Body of pancreas (tissue), 4 donors: ENCODE results near the gene ENTPD7. TPM values are rescaled to one million over a fixed set of nuclear protein-coding genes. Genes with fewer than 3 reads are reported as not detected.
"Not testable (repeated sequence)": the region's sequence is repeated elsewhere in the genome, so short reads cannot be mapped to it uniquely, and the experiment has no call there.

Source experiments
- ATAC-seq: fragments of 150-250 bp; one replicate; pipeline ENCODE4 v1.9.1; 2016
- DNase-seq, 4 donors: peaks; one replicate each; pipeline ENCODE4 v3.0.0-alpha.2; 2019
- H3K27ac ChIP-seq, 4 donors: fragments of 200-600 bp; sonication (generic); 1 replicate in 3 of 4; 2 replicates in 1 of 4; pipeline versions ENCODE4 v1.5.1 to v1.6.1; 2016 to 2019; ENCODE audit warnings: mild to moderate bottlenecking in 1 of 4, mixed read lengths in 1 of 4, moderate library complexity in 1 of 4
- H3K27me3 ChIP-seq, 2 donors: fragments of 200-600 bp; sonication (generic); one replicate each; pipeline ENCODE4 v1.6.0; 2016; ENCODE audit warnings: mild to moderate bottlenecking in 1 of 2
- H3K36me3 ChIP-seq, 2 donors: fragments of 200-600 bp; sonication (generic); replicated peaks in 1 of 2; 2 replicates each; pipeline ENCODE4 v1.5.1; 2016; ENCODE audit warnings: low read depth in 2 of 2; ENCODE audit not compliant: insufficient read depth in 1 of 2
- H3K4me1 ChIP-seq: fragments of 200-600 bp; sonication (generic); one replicate; pipeline ENCODE4 v1.6.0; 2016
- H3K4me3 ChIP-seq, 2 donors: fragments of 200-600 bp; sonication (generic); 1 replicate in 1 of 2; 2 replicates in 1 of 2; pipeline ENCODE4 v1.5.1; 2016 to 2019
- H3K9me3 ChIP-seq, 3 donors: fragments of 200-600 bp; sonication (generic); 1 replicate in 2 of 3; 2 replicates in 1 of 3; pipeline ENCODE4 v1.5.1; 2016
- POLR2A ChIP-seq, 3 donors: fragments of 450-650 bp; IDR thresholded peaks; one replicate each; pipeline ENCODE4 v1.6.1; 2016; ENCODE audit warnings: antibody characterized with exemption in 3 of 3, mild to moderate bottlenecking in 2 of 3
- WGBS, 2 donors: methylation state at CpG; one replicate each; pipeline ENCODE4 v1.1.5; 2017; 5-methylcytosine and 5-hydroxymethylcytosine counted together
- intact Hi-C: fragments of 100-400 bp; cut with DNase I; formaldehyde crosslinking; loops from one replicate; pipeline ENCODE4 v1.15.1; 2023
- total RNA-seq, 2 donors: library from RNA; depleted of rRNA; stranded (reverse); fragments of >200 nt; gene quantifications; one replicate each; pipeline ENCODE4 v1.1.0, GENCODE V29; 2016
- TF ChIP-seq, protein P1 (sequence below), 7 experiments: fragments of 450-650 bp in 4 of 7; fragments of 200-600 bp in 3 of 7; sonication (generic) in 3 of 7; IDR thresholded peaks; one replicate each; pipeline ENCODE4 v1.5.1; 2016 to 2019; ENCODE audit warnings: antibody characterized with exemption in 7 of 7

Gene ENTPD7
- total RNA-seq, 2 donors from 2014 or later = 9.3 to 17.1 TPM

DNA sequence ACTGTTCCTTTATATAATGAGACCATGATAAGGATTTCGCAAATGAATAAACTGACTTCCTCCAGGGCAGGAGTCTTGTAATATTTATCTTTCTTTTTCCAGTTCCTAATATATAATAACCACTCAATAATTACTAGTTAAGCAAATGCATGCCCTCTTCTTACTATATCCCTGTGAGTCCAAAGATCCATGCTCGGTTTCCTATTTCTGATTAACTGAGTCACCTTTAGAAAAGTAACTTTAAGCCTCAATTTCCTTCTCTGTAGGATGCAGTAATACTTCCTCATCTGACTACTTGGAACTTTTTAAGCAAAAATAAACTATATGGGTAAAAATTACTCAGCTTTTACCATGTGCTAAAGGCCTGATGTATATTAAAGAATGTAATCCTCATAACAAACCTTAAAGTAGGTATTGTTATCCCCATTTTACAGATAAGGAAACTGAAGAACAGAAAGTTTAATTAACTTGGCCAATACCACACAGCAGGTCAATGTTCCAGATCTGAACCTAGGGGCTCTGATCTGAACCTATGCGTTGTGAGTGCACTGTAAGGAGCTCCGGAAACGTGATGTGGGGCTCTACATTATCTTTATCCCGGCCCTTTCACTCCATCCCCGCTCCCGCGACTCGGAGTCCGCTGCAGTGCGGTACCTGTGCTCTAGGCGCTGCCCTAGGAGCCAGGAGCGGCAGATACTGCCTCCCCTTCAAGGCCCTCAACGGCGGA is 72.2 kb downstream of the ENTPD7 start:
- 3 to 4% methylated on average over 13 to 16 of the region's 16 CpGs for WGBS, 2 donors
- Histone ChIP-seq H3K4me1 (peaks cover 20% of the 10 kb centered on the region), H3K27ac (peak overlapping the region; percentile 65 to 96 (median 94)), H3K36me3 (peaks cover 0 to 3% of the 10 kb centered on the region in 2 donors), H3K27me3 (no peaks in the 10 kb centered on the region), H3K4me3 (peak overlapping the region; percentile 60 to 68), H3K9me3 (no peaks in the 10 kb centered on the region)
- no peak for TF ChIP-seq POLR2A (IDR thresholded peaks at IDR 0.05)
- TF ChIP-seq, protein P1, sequence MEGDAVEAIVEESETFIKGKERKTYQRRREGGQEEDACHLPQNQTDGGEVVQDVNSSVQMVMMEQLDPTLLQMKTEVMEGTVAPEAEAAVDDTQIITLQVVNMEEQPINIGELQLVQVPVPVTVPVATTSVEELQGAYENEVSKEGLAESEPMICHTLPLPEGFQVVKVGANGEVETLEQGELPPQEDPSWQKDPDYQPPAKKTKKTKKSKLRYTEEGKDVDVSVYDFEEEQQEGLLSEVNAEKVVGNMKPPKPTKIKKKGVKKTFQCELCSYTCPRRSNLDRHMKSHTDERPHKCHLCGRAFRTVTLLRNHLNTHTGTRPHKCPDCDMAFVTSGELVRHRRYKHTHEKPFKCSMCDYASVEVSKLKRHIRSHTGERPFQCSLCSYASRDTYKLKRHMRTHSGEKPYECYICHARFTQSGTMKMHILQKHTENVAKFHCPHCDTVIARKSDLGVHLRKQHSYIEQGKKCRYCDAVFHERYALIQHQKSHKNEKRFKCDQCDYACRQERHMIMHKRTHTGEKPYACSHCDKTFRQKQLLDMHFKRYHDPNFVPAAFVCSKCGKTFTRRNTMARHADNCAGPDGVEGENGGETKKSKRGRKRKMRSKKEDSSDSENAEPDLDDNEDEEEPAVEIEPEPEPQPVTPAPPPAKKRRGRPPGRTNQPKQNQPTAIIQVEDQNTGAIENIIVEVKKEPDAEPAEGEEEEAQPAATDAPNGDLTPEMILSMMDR (IDR thresholded peaks at IDR 0.05) = peak in 1 of 7 experiments; percentile 24
- intact Hi-C loops = no loop called here
- ATAC-seq (peak; percentile 24), DNase-seq (no peak)

DNA sequence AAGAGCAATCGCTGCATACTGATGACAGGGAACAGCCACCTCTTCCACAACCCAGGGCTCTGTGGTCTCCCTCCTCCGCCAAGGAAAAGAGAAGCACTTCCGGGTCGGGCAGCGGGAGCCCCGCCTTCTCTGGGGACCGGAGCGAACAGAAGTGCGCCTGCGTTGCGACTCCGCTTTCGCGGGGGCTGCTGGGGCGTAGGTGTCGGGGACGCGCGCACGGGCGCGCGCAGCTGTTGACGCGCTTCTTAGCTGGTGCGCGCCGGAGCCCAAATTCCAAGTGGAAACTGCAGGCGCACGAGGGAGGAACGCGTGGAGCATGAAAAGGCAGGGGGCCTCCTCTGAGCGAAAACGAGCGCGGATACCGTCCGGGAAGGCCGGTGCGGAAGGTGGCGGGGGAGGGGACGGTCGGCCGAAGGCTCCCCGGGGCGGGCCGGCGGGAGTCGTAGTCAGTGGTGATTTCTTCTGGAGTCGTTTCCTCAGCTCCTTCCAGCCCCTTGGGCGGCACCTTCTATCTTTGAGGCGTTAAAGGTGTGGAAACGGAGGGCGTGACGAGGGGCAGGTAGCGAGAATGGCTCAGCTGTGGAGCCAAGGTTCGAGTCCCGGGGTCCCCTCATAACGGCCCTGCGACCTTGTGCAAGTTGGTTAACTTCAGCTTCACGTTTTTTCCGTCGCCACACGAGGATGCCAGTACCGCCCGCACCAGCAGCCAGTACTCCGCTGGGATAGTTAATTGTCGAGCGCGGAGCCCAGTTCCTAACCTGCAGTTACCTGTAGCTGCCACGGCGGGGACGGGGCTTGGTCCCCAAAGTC is 72.9 kb downstream of the ENTPD7 start, which contains the start of the genes COX15 and CUTC:
Gene COX15 (minus strand): TSS at position 95 of the 810 bp plus-strand sequence. CDS start 78 bp downstream, at position 17.
Gene CUTC (plus strand): TSS at position 202 of the 810 bp plus-strand sequence. CDS start 115 bp downstream, at position 317.
- peak; percentile 97 for ATAC-seq
- Histone ChIP-seq H3K27ac (peak within 1 kb of the TSS; percentile 78 to 96 (median 94)), H3K9me3 (no peaks in the 10 kb centered on the region), H3K36me3 (no peaks in the 10 kb centered on the region), H3K27me3 (no peaks in the 10 kb centered on the region), H3K4me1 (peaks cover 20% of the 10 kb centered on the region), H3K4me3 (peak within 1 kb of the TSS; percentile 60 to 68)
- DNase-seq = peak; percentile 95 to 96 (median 95)
- 0 to 5% methylated on average over 7 to 73 of the region's 73 CpGs for WGBS, 2 donors
- TF ChIP-seq POLR2A (IDR thresholded peaks at IDR 0.05) = peak; percentile 50 to 84 (median 82)
- TF ChIP-seq, protein P1 (IDR thresholded peaks at IDR 0.05) = peak in 6 of 7 experiments; percentile 20 to 70 (median 54)
- intact Hi-C loops = no loop called here

DNA sequence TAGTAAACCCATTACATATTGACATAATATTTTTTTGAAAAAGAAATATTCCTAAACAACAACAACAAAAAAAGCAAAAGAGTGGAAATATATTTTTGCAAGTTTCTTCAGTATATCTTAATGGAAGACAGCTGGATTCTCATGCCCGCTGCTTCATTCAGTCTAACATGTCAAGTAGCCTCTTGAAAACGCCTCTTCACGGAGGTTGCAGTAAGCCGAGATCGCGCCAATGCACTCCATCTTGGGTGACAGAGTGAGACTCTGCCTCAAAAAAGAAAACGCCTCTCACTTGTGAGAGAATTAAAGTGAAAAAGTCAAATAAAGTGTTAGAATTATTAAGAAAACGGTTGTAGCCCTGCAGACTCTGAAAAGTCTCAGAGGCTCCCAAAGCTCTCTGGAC is 74.1 kb downstream of the ENTPD7 start:
- Histone ChIP-seq H3K9me3 (no peaks in the 10 kb centered on the region), H3K4me1 (peaks cover 20% of the 10 kb centered on the region), H3K27ac (peak overlapping the region in 1 of 4 donors; percentile 4), H3K27me3 (no peaks in the 10 kb centered on the region), H3K36me3 (peaks cover 0 to 2% of the 10 kb centered on the region in 2 donors), H3K4me3 (no peak overlapping the region)
- 83 to 85% methylated on average over 8 of the region's 8 CpGs for WGBS, 2 donors
- no peak for TF ChIP-seq POLR2A (IDR thresholded peaks at IDR 0.05)
- TF ChIP-seq, protein P1 (IDR thresholded peaks at IDR 0.05) = no peak
- intact Hi-C loops = no loop called here
- ATAC-seq (no peak), DNase-seq (no peak)

DNA sequence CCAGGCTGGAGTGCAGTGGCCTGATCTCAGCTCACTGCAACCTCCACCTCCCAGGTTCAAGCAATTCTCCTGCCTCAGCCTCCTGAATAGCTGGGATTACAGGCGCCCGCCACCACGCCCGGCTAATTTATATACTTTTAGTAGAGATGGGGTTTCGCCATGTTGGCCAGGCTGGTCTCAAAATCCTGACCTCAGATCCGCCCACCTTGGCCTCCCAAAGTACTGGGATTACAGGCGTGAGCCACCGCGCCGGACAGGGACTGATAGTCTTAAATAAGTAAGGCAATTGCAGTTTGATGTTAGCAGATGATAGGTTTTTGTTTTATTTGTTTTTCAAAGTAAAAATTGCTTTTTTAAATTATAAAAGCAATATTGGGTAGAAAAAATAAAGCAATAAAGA is 74.8 kb downstream of the ENTPD7 start:
- WGBS, 2 donors = 90 to 99% methylated on average over 10 of the region's 10 CpGs
- ATAC-seq, H3K9me3 ChIP-seq, H3K27me3 ChIP-seq, DNase-seq, H3K27ac ChIP-seq, H3K4me3 ChIP-seq, H3K36me3 ChIP-seq, intact Hi-C loops: not testable (repeated sequence)
- H3K4me1 ChIP-seq = peaks cover 20% of the 10 kb centered on the region

DNA sequence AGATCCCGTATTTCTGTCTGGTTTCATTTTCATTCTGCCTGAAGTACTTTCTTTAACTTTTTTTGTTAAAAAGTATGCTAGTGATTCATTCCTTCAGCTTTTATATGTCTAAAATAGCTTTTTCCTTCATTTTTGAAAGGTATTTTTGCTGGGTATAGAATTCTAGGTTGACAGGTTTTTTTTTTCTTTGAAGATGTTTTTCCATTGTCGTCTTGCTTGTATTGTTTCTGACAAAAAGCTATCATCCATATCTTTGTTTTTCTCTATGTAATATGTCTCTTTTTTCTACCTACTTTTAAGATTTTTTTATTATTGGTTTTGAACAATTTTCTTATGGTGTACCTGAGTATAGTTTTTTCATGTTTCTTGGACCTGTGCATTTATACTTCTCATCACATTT is 81.0 kb downstream of the ENTPD7 start:
- no peak overlapping the region for H3K27ac ChIP-seq
- no peak overlapping the region for H3K4me3 ChIP-seq
- intact Hi-C loops = no loop called here
- H3K36me3 ChIP-seq = peaks cover 12 to 20% of the 10 kb centered on the region in 2 donors
- no peak for DNase-seq
- no peaks in the 10 kb centered on the region for H3K9me3 ChIP-seq
- H3K27me3 ChIP-seq = no peaks in the 10 kb centered on the region
- H3K4me1 ChIP-seq = no peaks in the 10 kb centered on the region
- ATAC-seq = no peak
- WGBS, 2 donors = 94 to 95% methylated on average over 2 of the region's 2 CpGs
- TF ChIP-seq, protein P1 (IDR thresholded peaks at IDR 0.05) = no peak
- no peak for TF ChIP-seq POLR2A (IDR thresholded peaks at IDR 0.05)
